ENCODE measurements around the gene LPP. TPM values are rescaled to one million over a fixed set of nuclear protein-coding genes. Genes with fewer than 3 reads are reported as not detected.

The LPP gene
- total RNA-seq, 1 donor from 2014 or later = 109 TPM

GRCh38 chr3:188890572-188891270 lies 736.8 kb downstream of the LPP start:
- DNase-seq (no peak), ATAC-seq (no peak)
- intact Hi-C loops (cut with micrococcal nuclease) = no loop called here

- intact Hi-C loops (cut with micrococcal nuclease) = no loop called here
- DNase-seq (no peak), ATAC-seq (no peak)
These were observed 745.9 kb downstream of the LPP start for GRCh38 chr3:188899881-188900280.

- intact Hi-C loops (cut with micrococcal nuclease) = no loop called here
- peak; percentile 81 for ATAC-seq
These were observed 746.5 kb downstream of the LPP start for GRCh38 chr3:188900421-188900951.

GRCh38 chr3:188901126-188901525 lies 747.2 kb downstream of the LPP start:
- peak; percentile 49 for ATAC-seq
- intact Hi-C loops (cut with micrococcal nuclease) = no loop called here
- no peak for DNase-seq

More at GRCh38 chr3:188900421-188900951, 746.5 kb downstream of the LPP start:
- DNase-seq = no peak

GRCh38 chr3:188901671-188902287 lies 747.8 kb downstream of the LPP start:
- ATAC-seq (no peak), DNase-seq (no peak)
- intact Hi-C loops (cut with micrococcal nuclease) = no loop called here

GRCh38 chr3:188904670-188905069 lies 750.7 kb downstream of the LPP start:
- DNase-seq (no peak), ATAC-seq (peak; percentile 33)
- intact Hi-C loops (cut with micrococcal nuclease) = no loop called here

- ATAC-seq (peak; percentile 30), DNase-seq (no peak)
- intact Hi-C loops (cut with micrococcal nuclease) = no loop called here
These were observed 751.6 kb downstream of the LPP start for GRCh38 chr3:188905547-188905946.

GRCh38 chr3:188906236-188906635 lies 752.3 kb downstream of the LPP start:
- intact Hi-C loops (cut with micrococcal nuclease) = no loop called here
- ATAC-seq (no peak), DNase-seq (no peak)

GRCh38 chr3:188908002-188908850 lies 754.3 kb downstream of the LPP start:
- ATAC-seq (no peak), DNase-seq (no peak)
- intact Hi-C loops (cut with micrococcal nuclease) = no loop called here

GRCh38 chr3:188911026-188911850 lies 757.3 kb downstream of the LPP start:
- intact Hi-C loops (cut with micrococcal nuclease) = no loop called here
- no peak for ATAC-seq
- DNase-seq = no peak

GRCh38 chr3:188913084-188913483 lies 759.1 kb downstream of the LPP start:
- no peak for ATAC-seq
- no peak for DNase-seq
- intact Hi-C loops (cut with micrococcal nuclease) = no loop called here

GRCh38 chr3:188914552-188914951 lies 760.6 kb downstream of the LPP start:
- DNase-seq (no peak), ATAC-seq (no peak)

GRCh38 chr3:188915127-188915526 lies 761.2 kb downstream of the LPP start:
- ATAC-seq = no peak
- intact Hi-C loops (cut with micrococcal nuclease) = no loop called here
- DNase-seq = no peak

More at GRCh38 chr3:188914552-188914951, 760.6 kb downstream of the LPP start:
- intact Hi-C loops (cut with micrococcal nuclease) = no loop called here

GRCh38 chr3:188916934-188917401 lies 763.0 kb downstream of the LPP start:
- peak; percentile 21 for ATAC-seq
- intact Hi-C loops (cut with micrococcal nuclease) = no loop called here
- DNase-seq = no peak

GRCh38 chr3:188918093-188918492 lies 764.1 kb downstream of the LPP start:
- intact Hi-C loops (cut with micrococcal nuclease) = no loop called here
- ATAC-seq = no peak
- DNase-seq = no peak

GRCh38 chr3:188923671-188924070 lies 769.7 kb downstream of the LPP start:
- ATAC-seq = no peak
- no peak for DNase-seq
- intact Hi-C loops (cut with micrococcal nuclease) = no loop called here

GRCh38 chr3:188925376-188925775 lies 771.4 kb downstream of the LPP start:
- ATAC-seq (no peak), DNase-seq (no peak)
- intact Hi-C loops (cut with micrococcal nuclease) = no loop called here

GRCh38 chr3:188926111-188926510 lies 772.2 kb downstream of the LPP start:
- intact Hi-C loops (cut with micrococcal nuclease) = no loop called here
- DNase-seq = no peak
- no peak for ATAC-seq

Data from left ventricle myocardium superior (tissue), 1 donor.